Skeletal muscle satellite cell (primary cell): ENCODE measurements around the gene IFIT1.

Experiments
- H3K27me3 ChIP-seq: 2 replicates; pipeline ENCODE4 v1.7.0; 2013; ENCODE audit warnings: low read length; ENCODE audit not compliant: control insufficient read depth, insufficient read depth
- H3K36me3 ChIP-seq: 2 replicates; pipeline ENCODE4 v1.7.0; 2013; ENCODE audit warnings: mild to moderate bottlenecking, control low read depth, low read length; ENCODE audit not compliant: insufficient read depth
- H3K4me1 ChIP-seq: 2 replicates; pipeline ENCODE4 v1.7.0; 2013; ENCODE audit warnings: low read length; ENCODE audit not compliant: control insufficient read depth, insufficient read depth
- H3K4me2 ChIP-seq: 2 replicates; pipeline ENCODE4 v1.7.0; 2013; ENCODE audit warnings: mild to moderate bottlenecking, low read length
- H3K4me3 ChIP-seq: 2 replicates; pipeline ENCODE4 v1.7.0; 2013; ENCODE audit warnings: low read length
- H3K9ac ChIP-seq: 2 replicates; pipeline ENCODE4 v1.7.0; 2013; ENCODE audit warnings: mild to moderate bottlenecking, low read depth, low read length, moderate library complexity
- H3K9me3 ChIP-seq: replicated peaks from 2 replicates; pipeline ENCODE4 v1.7.0; 2013; ENCODE audit warnings: mild to moderate bottlenecking, control low read depth, low read length

Gene IFIT1

GRCh38 chr10:89351780-89352597 lies 40.4 kb upstream of the IFIT1 start:
- no peaks in the 10 kb centered on the region for H3K36me3 ChIP-seq
- peaks cover 48% of the 10 kb centered on the region for H3K4me1 ChIP-seq
- peak overlapping the region; percentile 35 for H3K4me3 ChIP-seq
- H3K4me2 ChIP-seq: peak overlapping the region; percentile 66
- H3K27me3 ChIP-seq: no peaks in the 10 kb centered on the region
- H3K9ac ChIP-seq: peak overlapping the region; percentile 84
- no peaks in the 10 kb centered on the region for H3K9me3 ChIP-seq

GRCh38 chr10:89352802-89353201 lies 39.6 kb upstream of the IFIT1 start:
- no peak overlapping the region for H3K4me3 ChIP-seq
- peak overlapping the region; percentile 84 for H3K9ac ChIP-seq
- H3K4me2 ChIP-seq: peak overlapping the region; percentile 66

GRCh38 chr10:89355394-89355931 lies 37.0 kb upstream of the IFIT1 start:
- H3K36me3 ChIP-seq: no peaks in the 10 kb centered on the region
- H3K4me1 ChIP-seq: peaks cover 39% of the 10 kb centered on the region
- H3K9ac ChIP-seq: no peak overlapping the region
- no peaks in the 10 kb centered on the region for H3K9me3 ChIP-seq
- H3K4me2 ChIP-seq: no peak overlapping the region
- H3K4me3 ChIP-seq: no peak overlapping the region
- H3K27me3 ChIP-seq: no peaks in the 10 kb centered on the region

More at GRCh38 chr10:89352802-89353201, 39.6 kb upstream of the IFIT1 start:
- H3K36me3 ChIP-seq: no peaks in the 10 kb centered on the region
- peaks cover 45% of the 10 kb centered on the region for H3K4me1 ChIP-seq
- H3K27me3 ChIP-seq: no peaks in the 10 kb centered on the region
- no peaks in the 10 kb centered on the region for H3K9me3 ChIP-seq

- Histone ChIP-seq H3K9me3 (no peaks in the 10 kb centered on the region), H3K36me3 (no peaks in the 10 kb centered on the region), H3K27me3 (no peaks in the 10 kb centered on the region), H3K4me2 (no peak overlapping the region), H3K4me1 (peaks cover 23% of the 10 kb centered on the region), H3K4me3 (no peak overlapping the region), H3K9ac (no peak overlapping the region)
Observed at GRCh38 chr10:89357096-89357495, 35.3 kb upstream of the IFIT1 start.

GRCh38 chr10:89357975-89358374 lies 34.4 kb upstream of the IFIT1 start:
- H3K4me3 ChIP-seq: no peak overlapping the region
- no peaks in the 10 kb centered on the region for H3K36me3 ChIP-seq
- no peaks in the 10 kb centered on the region for H3K27me3 ChIP-seq
- H3K9ac ChIP-seq: no peak overlapping the region
- H3K4me2 ChIP-seq: no peak overlapping the region
- peaks cover 16% of the 10 kb centered on the region for H3K4me1 ChIP-seq
- no peaks in the 10 kb centered on the region for H3K9me3 ChIP-seq

GRCh38 chr10:89360157-89360556 lies 32.3 kb upstream of the IFIT1 start:
- H3K4me2 ChIP-seq: no peak overlapping the region
- H3K4me3 ChIP-seq: no peak overlapping the region
- H3K4me1 ChIP-seq: peaks cover 9% of the 10 kb centered on the region
- no peaks in the 10 kb centered on the region for H3K9me3 ChIP-seq
- no peaks in the 10 kb centered on the region for H3K27me3 ChIP-seq
- no peak overlapping the region for H3K9ac ChIP-seq
- H3K36me3 ChIP-seq: no peaks in the 10 kb centered on the region

- Histone ChIP-seq H3K36me3 (no peaks in the 10 kb centered on the region), H3K9ac (no peak overlapping the region), H3K9me3 (no peaks in the 10 kb centered on the region), H3K4me1 (no peaks in the 10 kb centered on the region), H3K4me3 (no peak overlapping the region), H3K27me3 (no peaks in the 10 kb centered on the region), H3K4me2 (no peak overlapping the region)
Observed at GRCh38 chr10:89362929-89363328, 29.5 kb upstream of the IFIT1 start.

- H3K27me3 ChIP-seq: no peaks in the 10 kb centered on the region
- no peak overlapping the region for H3K9ac ChIP-seq
- no peak overlapping the region for H3K4me3 ChIP-seq
- H3K36me3 ChIP-seq: no peaks in the 10 kb centered on the region
- H3K4me2 ChIP-seq: no peak overlapping the region
- H3K9me3 ChIP-seq: no peaks in the 10 kb centered on the region
- peaks cover 3% of the 10 kb centered on the region for H3K4me1 ChIP-seq
Observed at GRCh38 chr10:89363729-89364442, 28.5 kb upstream of the IFIT1 start.

GRCh38 chr10:89364531-89364930 lies 27.9 kb upstream of the IFIT1 start:
- H3K9ac ChIP-seq: no peak overlapping the region
- no peaks in the 10 kb centered on the region for H3K9me3 ChIP-seq
- no peak overlapping the region for H3K4me2 ChIP-seq
- H3K4me1 ChIP-seq: peaks cover 8% of the 10 kb centered on the region
- H3K27me3 ChIP-seq: no peaks in the 10 kb centered on the region
- H3K4me3 ChIP-seq: no peak overlapping the region
- no peaks in the 10 kb centered on the region for H3K36me3 ChIP-seq

GRCh38 chr10:89367529-89367928 lies 24.9 kb upstream of the IFIT1 start:
- H3K36me3 ChIP-seq: no peaks in the 10 kb centered on the region
- H3K27me3 ChIP-seq: no peaks in the 10 kb centered on the region
- H3K9ac ChIP-seq: no peak overlapping the region
- H3K4me1 ChIP-seq: peaks cover 8% of the 10 kb centered on the region
- H3K4me2 ChIP-seq: no peak overlapping the region
- no peak overlapping the region for H3K4me3 ChIP-seq
- H3K9me3 ChIP-seq: no peaks in the 10 kb centered on the region

- H3K4me1 ChIP-seq: peaks cover 8% of the 10 kb centered on the region
- no peak overlapping the region for H3K4me3 ChIP-seq
- no peaks in the 10 kb centered on the region for H3K36me3 ChIP-seq
- no peak overlapping the region for H3K9ac ChIP-seq
- no peaks in the 10 kb centered on the region for H3K27me3 ChIP-seq
- no peaks in the 10 kb centered on the region for H3K9me3 ChIP-seq
- no peak overlapping the region for H3K4me2 ChIP-seq
Observed at GRCh38 chr10:89368129-89368528, 24.3 kb upstream of the IFIT1 start.
